Head of caudate nucleus (tissue), 42 donors: Measurements from ENCODE around the gene ATF5.
"Not testable (repeated sequence)": the region's sequence is repeated elsewhere in the genome, so short reads cannot be mapped to it uniquely, and the experiment has no call there.

Source experiments
- DNase-seq, 42 donors: peaks; one replicate each; pipeline versions ENCODE4 v3.0.0 to v3.0.0-alpha.2; 2020 to 2021; ENCODE audit warnings: mixed read lengths in 7 of 42
- intact Hi-C: fragments of 100-400 bp; cut with DNase I; formaldehyde crosslinking; loops from one replicate; pipeline ENCODE4 v1.15.0; 2022

Gene ATF5

GRCh38 chr19:49918089-49918488 lies 10.9 kb upstream of the ATF5 start:
- intact Hi-C loops = no loop called here
- no peak for DNase-seq

GRCh38 chr19:49920624-49921363 lies 8.2 kb upstream of the ATF5 start:
- peak in 2 of 42 donors; percentile 11 to 39 for DNase-seq
- intact Hi-C loops = no loop called here

GRCh38 chr19:49921871-49922795 lies 6.9 kb upstream of the ATF5 start:
- intact Hi-C loops = no loop called here
- no peak for DNase-seq

- DNase-seq = peak in 28 of 42 donors; percentile 17 to 68 (median 45)
- intact Hi-C loops = no loop called here
These were observed 5.7 kb upstream of the ATF5 start for GRCh38 chr19:49923055-49924003.

- intact Hi-C loops = no loop called here
- DNase-seq = no peak
These were observed 4.8 kb upstream of the ATF5 start for GRCh38 chr19:49924004-49924880.

GRCh38 chr19:49924881-49925210 lies 4.2 kb upstream of the ATF5 start:
- DNase-seq, intact Hi-C loops: not testable (repeated sequence)

- intact Hi-C loops = no loop called here
These were observed 3.5 kb upstream of the ATF5 start for GRCh38 chr19:49925486-49925885.

GRCh38 chr19:49926515-49926914 lies 2.5 kb upstream of the ATF5 start:
- DNase-seq = no peak
- intact Hi-C loops = no loop called here

More at GRCh38 chr19:49925486-49925885, 3.5 kb upstream of the ATF5 start:
- DNase-seq = no peak

- intact Hi-C loops = no loop called here
- no peak for DNase-seq
These were observed 1.3 kb upstream of the ATF5 start for GRCh38 chr19:49927526-49928264.

- intact Hi-C loops = no loop called here
- DNase-seq = peak; percentile 83 to 99 (median 95)
These were observed 842 bp downstream of the ATF5 start for GRCh38 chr19:49929611-49930482.

GRCh38 chr19:49930483-49931011 lies 1.5 kb downstream of the ATF5 start:
- DNase-seq = no peak
- intact Hi-C loops = no loop called here

- DNase-seq = no peak
- intact Hi-C loops = no loop called here
These were observed 2.5 kb downstream of the ATF5 start for GRCh38 chr19:49931293-49932040.

GRCh38 chr19:49932041-49932451 lies 3.0 kb downstream of the ATF5 start:
- no peak for DNase-seq
- intact Hi-C loops = no loop called here

- intact Hi-C loops = no loop called here
These were observed 3.7 kb downstream of the ATF5 start for GRCh38 chr19:49932731-49933131.

GRCh38 chr19:49933643-49934042 lies 4.6 kb downstream of the ATF5 start:
- DNase-seq = no peak
- intact Hi-C loops = no loop called here

More at GRCh38 chr19:49932731-49933131, 3.7 kb downstream of the ATF5 start:
- DNase-seq = no peak

- intact Hi-C loops = loop anchor here (2.0 kb wide), 1 partner anchor 44 kb away; no protein-coding TSS in a partner anchor
- no peak for DNase-seq
These were observed 7.5 kb downstream of the ATF5 start for GRCh38 chr19:49936549-49936948.
